Amniotic stem cell (primary cell): ENCODE results near the gene RAP1GAP.

ENCODE experiments used
- DNase-seq: peaks from one replicate; lab custom pipeline; 2025; lab: John Stamatoyannopoulos, UW

RAP1GAP gene

GRCh38 chr1:21662426-21663247, 6.5 kb downstream of the RAP1GAP start:
- DNase-seq: no peak

DNA sequence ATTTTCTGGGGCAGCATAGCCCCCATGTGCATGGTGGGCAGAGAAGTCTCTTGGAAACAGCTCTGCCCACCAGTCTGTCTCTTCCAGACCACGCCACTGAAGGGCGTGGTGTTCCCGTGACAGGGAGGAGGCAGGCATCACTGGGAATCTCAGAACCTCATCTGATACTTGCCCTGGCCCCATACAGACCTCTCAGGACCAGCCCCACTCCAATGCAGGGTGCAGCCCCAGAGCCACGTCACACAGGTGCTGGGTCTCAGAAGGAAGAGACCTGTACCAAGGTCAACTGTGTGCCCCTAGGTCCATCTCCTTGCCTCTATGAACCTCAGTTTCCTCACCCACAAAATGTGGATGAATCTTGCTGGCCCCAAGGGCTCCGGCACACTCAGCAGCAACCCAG, 7.3 kb downstream of the RAP1GAP start:
- DNase-seq: no peak

- no peak for DNase-seq
These were observed 9.2 kb downstream of the RAP1GAP start for GRCh38 chr1:21659924-21660326.

DNA sequence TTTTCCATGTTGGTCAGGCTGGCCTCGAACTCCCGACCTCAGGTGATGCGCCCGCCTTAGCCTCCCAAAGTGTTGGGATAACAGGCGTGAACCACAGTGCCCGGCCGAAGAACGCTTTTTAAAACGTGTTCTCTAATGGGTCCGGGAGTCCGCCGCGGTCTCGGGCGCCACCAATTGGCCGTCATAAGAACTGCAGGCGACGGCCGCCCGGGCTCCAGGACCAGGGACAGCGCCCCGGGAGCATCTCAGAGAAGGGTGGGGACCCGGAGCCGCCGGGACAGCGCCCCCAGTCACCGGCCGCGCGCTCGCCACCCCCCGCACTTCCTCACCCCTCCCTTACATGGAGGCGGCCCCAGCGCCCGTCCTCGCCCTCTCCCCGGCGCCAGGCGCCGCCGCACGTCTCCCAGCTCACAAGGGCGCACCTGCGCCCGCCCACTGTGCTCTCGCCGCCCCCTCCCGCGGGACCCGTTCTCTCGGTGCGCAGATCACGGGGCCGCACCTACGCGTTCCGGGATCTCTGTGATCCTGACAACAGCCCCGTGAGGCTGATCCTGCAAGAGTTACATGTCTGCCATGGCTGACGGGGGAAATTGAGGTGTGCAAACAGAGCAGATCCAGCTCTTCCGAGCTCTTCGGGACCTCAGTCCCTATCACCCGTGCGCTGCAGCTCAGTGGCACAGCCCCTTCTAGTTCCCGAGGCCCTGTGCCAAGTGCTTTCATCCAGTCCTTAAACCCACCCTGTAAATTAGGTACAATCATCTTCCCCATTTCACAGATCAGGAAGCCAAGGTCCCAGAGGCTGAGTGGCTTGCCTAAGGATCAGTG, 9.8 kb downstream of the RAP1GAP start:
- DNase-seq: no peak

- no peak for DNase-seq
These were observed 11.5 kb downstream of the RAP1GAP start for GRCh38 chr1:21657456-21658190.

DNA sequence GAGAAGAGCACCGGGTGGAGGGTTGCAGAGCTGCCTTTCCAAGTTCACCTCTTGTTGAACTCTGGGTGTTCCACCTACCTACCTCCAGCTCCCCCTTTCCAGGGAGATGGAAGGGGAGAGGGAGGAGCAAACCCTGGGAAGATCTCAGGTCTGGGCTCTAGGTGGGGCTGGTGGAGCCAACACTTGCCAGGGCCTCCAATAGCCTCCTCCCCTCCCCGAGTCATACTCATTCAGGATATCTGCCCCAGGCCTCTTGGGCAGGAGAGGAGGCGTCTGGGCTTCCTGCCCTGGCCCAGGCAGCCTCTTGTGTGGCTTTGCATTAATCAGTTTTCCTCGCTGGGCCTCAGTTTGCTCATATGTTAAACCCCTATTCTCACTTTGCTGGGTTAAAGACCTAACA, 13.4 kb downstream of the RAP1GAP start:
- no peak for DNase-seq

DNA sequence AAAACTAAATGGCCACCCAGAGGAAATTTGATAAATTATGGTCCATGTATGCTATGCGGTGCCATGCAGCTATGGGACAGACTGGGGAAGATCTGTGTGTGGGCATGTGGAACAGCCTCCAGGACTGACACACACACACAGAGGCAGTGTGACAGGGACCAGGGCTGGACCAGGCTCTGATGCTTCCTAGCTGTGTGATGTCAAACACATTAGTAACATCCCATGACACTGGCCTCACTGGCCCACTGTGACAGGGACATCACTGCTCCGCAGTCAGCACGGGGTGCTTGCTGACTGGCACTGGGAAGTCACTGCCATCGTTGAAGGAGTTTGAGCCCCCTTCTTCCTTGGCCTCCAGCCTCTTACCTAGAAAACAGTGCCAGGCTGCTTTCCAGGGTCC, 13.9 kb downstream of the RAP1GAP start:
- no peak for DNase-seq

DNA sequence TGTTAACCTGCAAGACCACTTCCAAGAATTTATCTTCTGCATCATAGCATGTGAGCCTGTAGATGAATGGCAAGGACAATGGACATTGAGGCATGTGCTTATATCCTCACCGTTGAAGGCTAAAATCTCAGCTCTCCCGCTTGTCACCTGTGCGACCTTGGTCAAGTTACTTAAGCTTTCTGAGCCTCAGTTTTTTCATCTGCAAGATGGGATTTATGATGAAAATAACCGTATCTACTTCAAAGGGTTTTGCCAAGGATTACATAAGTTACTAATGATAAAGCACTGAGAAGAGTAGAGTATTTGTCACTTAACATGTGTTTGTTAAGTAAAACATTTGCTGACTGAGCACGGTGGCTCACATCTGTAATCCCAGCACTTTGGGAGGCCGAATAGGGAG, 14.9 kb downstream of the RAP1GAP start:
- no peak for DNase-seq

- no peak for DNase-seq
These were observed 15.4 kb downstream of the RAP1GAP start for GRCh38 chr1:21653744-21654100.

GRCh38 chr1:21652937-21653743, 16.0 kb downstream of the RAP1GAP start:
- no peak for DNase-seq

DNA sequence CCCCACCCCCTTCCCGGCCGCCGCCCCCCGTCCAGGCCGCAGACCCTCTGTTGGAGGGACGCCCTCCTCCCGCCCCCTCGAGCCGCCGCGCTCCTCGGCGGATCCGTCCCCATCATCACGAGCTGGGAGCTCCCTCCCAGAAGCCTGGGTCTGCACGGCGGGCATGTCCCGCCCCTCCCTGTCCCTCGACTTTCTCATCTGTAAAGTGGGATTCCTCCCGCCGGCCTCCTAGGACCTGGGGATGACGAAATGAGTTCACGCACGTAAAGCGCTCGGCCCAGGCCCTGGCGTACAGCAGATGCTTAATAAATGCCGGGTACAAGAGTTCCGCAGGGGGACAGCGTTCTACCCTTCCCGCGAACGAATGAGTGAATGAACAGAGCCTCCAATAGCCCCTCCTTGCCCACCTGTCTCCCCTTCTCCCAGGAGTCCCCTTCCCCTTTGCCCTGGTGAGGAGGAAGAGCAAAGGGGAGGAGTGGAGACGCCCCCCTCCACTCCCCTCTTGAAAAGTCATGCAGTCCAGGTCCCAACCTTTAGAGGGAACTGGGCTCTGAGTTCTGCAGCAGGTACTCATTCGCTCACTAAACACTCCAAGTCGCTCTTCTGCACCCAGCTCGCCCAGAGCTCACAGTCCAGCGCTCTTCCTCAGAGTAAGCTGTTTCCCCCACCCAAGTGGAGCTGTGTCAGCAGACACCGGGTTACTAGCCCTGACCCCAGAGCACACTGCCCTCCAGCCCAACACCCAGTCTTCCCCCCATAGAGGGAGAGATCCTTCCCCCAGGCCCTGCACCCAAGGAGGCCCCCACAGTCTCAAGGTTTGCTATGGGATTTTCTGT, 16.8 kb downstream of the RAP1GAP start:
- DNase-seq: no peak

GRCh38 chr1:21651214-21652042, 17.7 kb downstream of the RAP1GAP start:
- DNase-seq: no peak

DNA sequence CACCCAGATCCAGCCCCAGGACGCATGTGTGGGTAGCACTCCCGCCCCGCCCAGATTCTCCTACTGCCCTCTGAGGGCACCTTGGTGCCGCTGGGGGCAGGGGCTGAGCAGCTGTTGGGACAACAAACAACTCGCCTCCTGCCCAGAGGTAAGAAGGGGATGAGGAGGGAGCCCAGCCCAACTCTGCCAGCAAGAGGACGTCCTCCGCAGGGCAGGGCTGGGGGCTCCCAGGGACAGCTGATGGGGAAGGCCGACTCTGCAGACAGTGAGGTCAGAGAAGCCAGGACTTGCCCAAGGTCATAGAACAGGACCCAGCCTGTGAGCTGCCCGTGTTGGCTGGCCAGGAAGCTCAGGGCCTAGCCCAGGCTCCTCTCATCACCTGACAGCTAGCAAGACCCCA, 18.8 kb downstream of the RAP1GAP start:
- DNase-seq: no peak

DNA sequence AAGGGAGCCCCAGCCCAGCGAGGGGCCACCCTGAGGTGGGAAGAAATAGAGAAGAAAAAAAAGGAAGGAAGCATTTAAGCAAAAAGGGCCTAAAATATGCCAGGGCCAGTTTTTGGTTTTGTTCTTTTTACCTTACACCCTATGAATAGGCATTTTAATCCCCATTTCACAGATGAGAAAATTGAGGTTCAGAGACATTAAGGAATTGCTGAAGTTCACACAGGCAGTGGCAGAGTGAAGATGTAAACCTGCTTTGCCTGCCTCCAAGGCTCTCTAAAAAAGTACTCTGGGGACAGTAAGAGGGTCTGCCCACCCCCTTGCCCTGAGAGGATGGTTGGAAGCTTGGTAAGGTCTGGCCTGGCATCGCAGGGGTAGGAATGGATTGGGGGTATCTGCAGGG, 19.8 kb downstream of the RAP1GAP start:
- DNase-seq: no peak

GRCh38 chr1:21648791-21649190, 20.4 kb downstream of the RAP1GAP start:
- DNase-seq: no peak

GRCh38 chr1:21648352-21648730, 20.8 kb downstream of the RAP1GAP start:
- DNase-seq: no peak

DNA sequence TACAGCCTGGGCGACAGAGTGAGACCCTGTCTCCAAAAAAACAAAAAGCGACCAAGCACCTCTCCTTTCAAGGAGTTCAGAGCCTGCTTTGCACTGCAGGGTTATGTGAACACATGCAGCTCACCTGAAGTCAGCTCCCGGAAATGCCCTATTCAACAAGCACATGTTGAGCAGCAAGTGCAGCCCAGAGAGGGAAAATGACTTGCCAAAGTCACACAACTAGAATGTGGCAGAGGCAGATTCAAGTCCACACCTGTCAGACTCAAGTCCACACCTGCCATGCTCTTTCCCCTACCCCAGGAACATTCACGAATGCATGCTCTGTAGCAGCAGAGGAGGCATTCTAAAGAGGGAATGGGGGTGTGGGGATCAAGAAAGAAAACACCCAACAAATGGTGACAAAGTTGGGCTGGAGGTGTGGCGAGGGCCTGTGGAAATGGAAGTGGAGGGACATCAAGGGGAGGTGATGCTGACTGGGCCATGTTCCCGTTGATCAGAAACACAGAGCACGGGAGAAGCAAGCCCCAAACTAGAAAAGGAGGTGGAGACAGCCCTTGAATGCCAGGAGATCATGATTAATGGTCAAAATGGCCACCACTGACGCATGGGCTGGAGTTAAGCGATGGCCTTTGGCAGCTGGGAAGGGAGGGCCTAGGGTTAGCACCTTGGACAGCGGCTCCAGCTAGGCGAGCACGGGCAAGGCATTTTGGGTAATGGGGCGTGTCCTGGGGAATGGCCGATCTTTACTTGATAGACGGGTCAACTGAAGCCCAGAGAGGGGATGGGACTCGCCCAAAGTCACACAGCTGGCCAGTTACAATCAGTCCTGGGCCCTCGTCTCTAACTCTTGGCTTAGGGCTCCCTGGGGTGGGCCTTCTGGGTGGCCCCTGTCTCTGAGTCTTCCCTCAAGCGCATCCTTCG, 21.5 kb downstream of the RAP1GAP start:
- no peak for DNase-seq

DNA sequence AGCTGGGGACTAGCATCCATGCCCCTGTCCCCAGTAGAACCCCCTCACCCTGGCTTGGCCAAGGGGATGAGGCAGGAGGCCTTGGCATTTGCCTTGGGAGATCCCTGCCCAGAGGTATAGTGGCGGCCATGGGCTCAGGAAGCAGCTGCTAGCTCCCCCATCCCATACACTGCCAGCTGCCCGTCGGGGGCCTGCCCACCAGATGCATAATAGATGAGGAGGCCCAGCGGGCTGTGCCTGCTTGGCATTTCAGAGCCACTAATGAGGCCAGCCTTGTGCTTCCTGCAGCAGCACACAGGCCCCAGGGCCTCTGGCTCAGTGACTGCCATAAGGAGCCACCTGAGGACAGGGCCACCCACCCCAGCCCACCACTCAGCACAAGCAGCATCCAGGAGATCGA, 23.6 kb downstream of the RAP1GAP start:
- no peak for DNase-seq

DNA sequence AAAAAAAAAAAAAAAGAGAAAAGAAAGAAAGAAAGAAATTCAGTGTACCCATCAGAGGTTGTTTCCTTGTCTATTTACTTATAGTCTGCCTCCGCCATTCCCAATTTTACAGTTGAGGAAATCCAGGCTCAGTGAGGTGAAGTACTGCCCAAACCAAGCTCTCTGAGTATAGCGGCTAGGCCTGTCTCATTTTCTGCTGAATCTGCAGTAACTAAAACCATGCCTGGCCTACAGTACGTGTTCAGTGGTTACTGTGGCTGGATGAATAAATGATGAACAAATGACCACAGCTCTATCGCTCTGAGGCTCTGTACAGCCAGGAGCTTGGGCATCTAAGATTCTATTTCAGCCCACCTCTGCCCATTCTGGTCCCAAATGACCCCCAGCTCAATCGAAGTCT, 24.3 kb downstream of the RAP1GAP start:
- DNase-seq: no peak
